A549 (cell line): ENCODE measurements around the gene DMRTA2. TPM values are rescaled to one million over a fixed set of nuclear protein-coding genes. Genes with fewer than 3 reads are reported as not detected.

Experiments used
- ATAC-seq, 2 experiments: fragments of 200-7000 bp in 1 of 2; fragments of >200 bp in 1 of 2; cut with Nextera tagmentation in 1 of 2; cut with Tn5 transposase in 1 of 2; 3 replicates each; pipeline versions ENCODE4 v1.8.0 to v1.9.1; 2018 to 2020; ENCODE audit warnings: mild to moderate bottlenecking in 1 of 2, moderate library complexity in 1 of 2
- CTCF ChIA-PET: fragments of 300-600 bp; sonication (Branson Sonifier 250); formaldehyde crosslinking; extraction: SDS; loops from one replicate; lab custom pipeline; 2021; ENCODE audit warnings: antibody characterized with exemption, inconsistent platforms; lab: Yijun Ruan, JAX
- POLR2A ChIA-PET: fragments of 350-600 bp; formaldehyde crosslinking; extraction: SDS; loops from one replicate; lab custom pipeline; 2021; ENCODE audit warnings: antibody characterized with exemption, inconsistent platforms; lab: Yijun Ruan, JAX
- DNase-seq, 2 experiments: peaks; one replicate each; pipeline versions ENCODE4 v3.0.0 to v3.0.0-alpha.2; 2011 to 2016; ENCODE audit warnings: low read depth in 1 of 2, low spot score in 1 of 2
- FAIRE-seq: peaks from 2 replicates; lab custom pipeline; 2011; peaks lifted over from hg19 to GRCh38; lab: Jason Lieb, UNC
- H3K27ac ChIP-seq, 2 experiments: fragments of >200 bp; sonication (Bioruptor Twin); formaldehyde crosslinking; 3 replicates each; pipeline ENCODE4 v1.5.1; 2016 to 2017
- H3K4me1 ChIP-seq: fragments of >200 bp; sonication (Bioruptor Twin); formaldehyde crosslinking; 3 replicates; pipeline ENCODE4 v1.6.1; 2016
- H3K4me2 ChIP-seq: fragments of >200 bp; sonication (Bioruptor Twin); formaldehyde crosslinking; 3 replicates; pipeline ENCODE4 v1.6.1; 2016
- H3K4me3 ChIP-seq: fragments of >200 bp; sonication (Bioruptor Twin); formaldehyde crosslinking; 3 replicates; pipeline ENCODE4 v1.5.1; 2016
- H3K9me3 ChIP-seq: fragments of >200 bp; sonication (Bioruptor Twin); formaldehyde crosslinking; 3 replicates; pipeline ENCODE4 v1.6.1; 2016
- BCL3 ChIP-seq: fragments of >200 bp; sonication (Bioruptor Twin); formaldehyde crosslinking; IDR thresholded peaks from 3 replicates; pipeline ENCODE4 v1.6.1; 2016
- BHLHE40 ChIP-seq: IDR thresholded peaks from 2 replicates; pipeline ENCODE4 v1.6.1; 2012; ENCODE audit warnings: low read depth, low read length, inconsistent platforms
- CBX2 ChIP-seq: fragments of 200-600 bp; sonication (generic); IDR thresholded peaks from 2 replicates; pipeline ENCODE4 v1.6.1; 2016; ENCODE audit warnings: low read depth, mild to moderate bottlenecking, borderline replicate concordance
- CEBPB ChIP-seq, 2 experiments: fragments of >200 bp in 1 of 2; sonication (Bioruptor Twin) in 1 of 2; formaldehyde crosslinking in 1 of 2; IDR thresholded peaks; 2 replicates each; pipeline ENCODE4 v1.6.1; 2012 to 2016
- CHD2 ChIP-seq: fragments of 150-350 bp; IDR thresholded peaks from 2 replicates; pipeline ENCODE4 v1.6.1; 2014; ENCODE audit warnings: low read length; ENCODE audit not compliant: partially characterized antibody
- CTCF ChIP-seq: fragments of >200 bp; sonication (Bioruptor Twin); formaldehyde crosslinking; IDR thresholded peaks from 3 replicates; pipeline ENCODE4 v1.5.1; 2016
- EHF ChIP-seq: fragments of 250-450 bp; sonication (Bioruptor Pico); IDR thresholded peaks from 2 replicates; pipeline ENCODE4 v1.5.0; 2020; ENCODE audit warnings: mild to moderate bottlenecking
- EHMT2 ChIP-seq: fragments of 200-600 bp; sonication (generic); IDR thresholded peaks from 2 replicates; pipeline ENCODE4 v1.6.1; 2016; ENCODE audit warnings: antibody characterized with exemption, low read depth, mild to moderate bottlenecking, moderate library complexity
- EP300 ChIP-seq, 2 experiments: fragments of >200 bp; sonication (Bioruptor Twin); formaldehyde crosslinking; IDR thresholded peaks; 2 replicates in 1 of 2; 3 replicates in 1 of 2; pipeline ENCODE4 v1.6.1; 2016 to 2017
- ESRRA ChIP-seq: fragments of 150-350 bp; IDR thresholded peaks from 2 replicates; pipeline ENCODE4 v1.6.1; 2014; ENCODE audit warnings: mild to moderate bottlenecking, low read length, borderline replicate concordance
- FOSB ChIP-seq: fragments of 250-450 bp; sonication (Bioruptor Pico); IDR thresholded peaks from 2 replicates; pipeline ENCODE4 v1.5.0; 2020; ENCODE audit warnings: mild to moderate bottlenecking, moderate library complexity
- FOSL2 ChIP-seq, 2 experiments: fragments of 450-650 bp in 1 of 2; fragments of >200 bp in 1 of 2; sonication (Bioruptor Twin) in 1 of 2; formaldehyde crosslinking; IDR thresholded peaks; 2 replicates each; pipeline versions ENCODE4 v1.5.0 to v1.6.1; 2016 to 2020; ENCODE audit warnings: mild to moderate bottlenecking in 1 of 2, moderate library complexity in 1 of 2
- FOXS1 ChIP-seq: fragments of 250-450 bp; sonication (Bioruptor Pico); IDR thresholded peaks from 2 replicates; pipeline ENCODE4 v1.5.0; 2020; ENCODE audit warnings: mild to moderate bottlenecking, moderate library complexity
- GATA3 ChIP-seq: IDR thresholded peaks from 2 replicates; pipeline ENCODE4 v1.6.1; 2012; ENCODE audit warnings: borderline replicate concordance
- HDAC2 ChIP-seq: fragments of 200-600 bp; sonication (generic); IDR thresholded peaks from 2 replicates; pipeline ENCODE4 v1.6.1; 2016
- HES2 ChIP-seq: fragments of >200 bp; sonication (Bioruptor Twin); formaldehyde crosslinking; IDR thresholded peaks from 2 replicates; pipeline ENCODE4 v1.6.1; 2016
- HOXA7 ChIP-seq: fragments of 250-450 bp; sonication (Bioruptor Pico); IDR thresholded peaks from 2 replicates; pipeline ENCODE4 v1.5.0; 2020; ENCODE audit warnings: mild to moderate bottlenecking, moderate library complexity
- HOXB13 ChIP-seq: fragments of 250-450 bp; sonication (Bioruptor Pico); IDR thresholded peaks from 2 replicates; pipeline ENCODE4 v1.5.0; 2020; ENCODE audit warnings: low read depth, mild to moderate bottlenecking, moderate library complexity
- JUNB ChIP-seq: fragments of >200 bp; sonication (Bioruptor Twin); formaldehyde crosslinking; IDR thresholded peaks from 2 replicates; pipeline ENCODE4 v1.6.1; 2016
- KDM1A ChIP-seq: fragments of 200-600 bp; sonication (generic); IDR thresholded peaks from 2 replicates; pipeline ENCODE4 v1.6.1; 2016; ENCODE audit warnings: low read depth, mild to moderate bottlenecking
- KDM5A ChIP-seq: fragments of 200-600 bp; sonication (generic); IDR thresholded peaks from 2 replicates; pipeline ENCODE4 v1.6.1; 2016; ENCODE audit warnings: antibody characterized with exemption, mild to moderate bottlenecking
- PBX3 ChIP-seq: IDR thresholded peaks from 2 replicates; pipeline ENCODE4 v1.6.1; 2012
- RCOR1 ChIP-seq: fragments of 150-350 bp; IDR thresholded peaks from 2 replicates; pipeline ENCODE4 v1.6.1; 2014; ENCODE audit warnings: antibody characterized with exemption, low read length, low read depth
- RFX5 ChIP-seq: fragments of 450-650 bp; IDR thresholded peaks from 2 replicates; pipeline ENCODE4 v1.7.1; 2014; ENCODE audit warnings: antibody characterized with exemption, mild to moderate bottlenecking, moderate library complexity
- TFCP2L1 ChIP-seq: fragments of 250-450 bp; sonication (Bioruptor Pico); IDR thresholded peaks from 2 replicates; pipeline ENCODE4 v1.5.0; 2021; ENCODE audit warnings: mild to moderate bottlenecking
- TP53 ChIP-seq: fragments of 250-450 bp; sonication (Bioruptor Pico); IDR thresholded peaks from 2 replicates; pipeline ENCODE4 v1.5.0; 2021; ENCODE audit warnings: mild to moderate bottlenecking, moderate library complexity
- WGBS: methylation state at CpG from one replicate; pipeline ENCODE4 v1.1.6; 2017; ENCODE audit errors: missing lambda C conversion rate; 5-methylcytosine and 5-hydroxymethylcytosine counted together
- polyA plus RNA-seq, 4 experiments: library from polyadenylated mRNA; depleted of rRNA in 3 of 4; stranded (reverse); fragments of >200 nt; fragmentation: RNase III in 1 of 4; extraction: RNeasy Plus Mini Kit Qiagen cat#74134 plus additional on column Dnase treatment in 1 of 4; gene quantifications; 2 replicates in 3 of 4; 3 replicates in 1 of 4; pipeline ENCODE4 v1.2.3, GENCODE V29; 2011 to 2017
- TF ChIP-seq, protein P1 (sequence below): IDR thresholded peaks from 2 replicates; pipeline ENCODE4 v1.6.1; 2012

The DMRTA2 gene
- polyA plus RNA-seq, 2 of the 4 experiments (the other 2 are of a cell fraction): 0.03 to 0.13 TPM

DNA sequence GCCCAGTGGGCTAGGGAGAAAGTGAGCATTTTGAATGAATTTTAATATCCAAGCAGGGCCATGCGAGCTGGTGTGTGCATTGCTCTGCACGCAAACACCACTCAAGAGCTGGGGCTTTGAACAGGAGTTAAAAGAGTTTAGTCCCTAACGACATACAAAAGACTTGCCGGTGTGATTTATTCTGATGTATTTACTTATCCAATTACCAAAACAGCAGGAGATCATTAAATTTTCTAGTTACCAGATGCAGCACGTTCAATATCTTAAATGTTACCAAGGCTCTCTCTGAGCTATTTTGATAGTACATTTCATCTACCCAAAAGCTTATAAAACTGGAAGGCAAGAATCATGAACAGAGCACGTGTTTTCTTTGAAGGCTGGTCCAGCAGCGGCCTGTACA is 30.0 kb upstream of the DMRTA2 start:
- WGBS: 96% methylated on average over 7 of the region's 7 CpGs

DNA sequence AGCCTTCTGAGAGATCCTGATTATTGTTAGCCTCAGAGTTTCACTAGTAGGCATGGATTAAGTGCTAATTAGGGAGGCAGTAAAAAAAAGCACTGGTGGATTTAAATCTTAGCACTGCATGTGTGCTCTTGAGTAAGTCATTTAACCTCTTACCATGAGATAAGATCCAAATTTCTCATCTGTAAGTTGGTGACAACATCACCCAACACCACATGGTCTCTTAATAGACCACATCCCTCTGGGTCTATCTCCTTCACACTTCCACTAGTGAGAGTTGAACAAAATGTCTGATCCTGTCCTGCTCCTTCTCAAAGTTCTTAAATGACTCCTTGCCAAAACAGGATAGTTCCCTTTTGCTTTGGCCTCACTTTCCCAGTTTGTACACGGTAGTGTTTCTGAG is 29.5 kb upstream of the DMRTA2 start:
- 100% methylated on average over 1 of the region's 1 CpG for WGBS
- CTCF ChIA-PET: no interaction called here
- no peak for TF ChIP-seq HOXB13 (CRISPR knock-in tag)
- TF ChIP-seq RFX5: no peak
- no peak for TF ChIP-seq KDM1A
- TF ChIP-seq CEBPB (IDR thresholded peaks at IDR 0.05): no peak
- TF ChIP-seq ESRRA: no peak
- no peak for TF ChIP-seq GATA3
- no peak for TF ChIP-seq HOXA7 (CRISPR knock-in tag)
- TF ChIP-seq HES2: no peak
- no peak for TF ChIP-seq FOXS1 (CRISPR knock-in tag)
- TF ChIP-seq BCL3: no peak
- TF ChIP-seq TP53 (CRISPR knock-in tag): no peak
- no peak for TF ChIP-seq CHD2
- TF ChIP-seq FOSB (CRISPR knock-in tag): no peak
- no peak for TF ChIP-seq CTCF
- TF ChIP-seq EHF (CRISPR knock-in tag): no peak
- TF ChIP-seq TFCP2L1 (CRISPR knock-in tag): no peak

More for the DNA sequence above, 30.0 kb upstream of the DMRTA2 start:
- ChIA-PET CTCF (no interaction called here), POLR2A (no interaction called here)
- TF ChIP-seq JUNB: no peak
- no peak for TF ChIP-seq BHLHE40
- TF ChIP-seq HDAC2: no peak
- no peak for TF ChIP-seq EHF (CRISPR knock-in tag)
- no peak for TF ChIP-seq CTCF
- no peak for TF ChIP-seq BCL3
- TF ChIP-seq EHMT2: no peak
- TF ChIP-seq FOSB (CRISPR knock-in tag): no peak
- TF ChIP-seq HOXB13 (CRISPR knock-in tag): no peak
- TF ChIP-seq ESRRA: no peak
- no peak for TF ChIP-seq EP300 (IDR thresholded peaks at IDR 0.05)
- TF ChIP-seq GATA3: no peak
- no peak for TF ChIP-seq RCOR1
- TF ChIP-seq, protein P1, sequence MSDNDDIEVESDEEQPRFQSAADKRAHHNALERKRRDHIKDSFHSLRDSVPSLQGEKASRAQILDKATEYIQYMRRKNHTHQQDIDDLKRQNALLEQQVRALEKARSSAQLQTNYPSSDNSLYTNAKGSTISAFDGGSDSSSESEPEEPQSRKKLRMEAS: no peak
- no peak for TF ChIP-seq TP53 (CRISPR knock-in tag)
- TF ChIP-seq KDM5A: no peak
- TF ChIP-seq FOXS1 (CRISPR knock-in tag): no peak
- no peak for TF ChIP-seq CBX2
- TF ChIP-seq PBX3: no peak
- TF ChIP-seq FOSL2 (IDR thresholded peaks at IDR 0.05): no peak
- TF ChIP-seq FOSL2 (CRISPR knock-in tag; IDR thresholded peaks at IDR 0.05): no peak
- H3K4me1 ChIP-seq: no peaks in the 10 kb centered on the region
- H3K4me3 ChIP-seq: no peak overlapping the region
- no peak overlapping the region for H3K4me2 ChIP-seq
- FAIRE-seq: no peak
- no peak for DNase-seq
- no peak overlapping the region for H3K27ac ChIP-seq
- H3K9me3 ChIP-seq: no peaks in the 10 kb centered on the region
- no peak for ATAC-seq

More for the DNA sequence above, 29.5 kb upstream of the DMRTA2 start:
- no peaks in the 10 kb centered on the region for H3K4me1 ChIP-seq
- H3K4me3 ChIP-seq: no peak overlapping the region
- DNase-seq: no peak
- POLR2A ChIA-PET: no interaction called here
- no peak for ATAC-seq
- no peak overlapping the region for H3K27ac ChIP-seq
- H3K4me2 ChIP-seq: no peak overlapping the region
- no peak for FAIRE-seq
- H3K9me3 ChIP-seq: no peaks in the 10 kb centered on the region
